Neutrophil (primary cell): ENCODE data around the gene SON.
"Not testable (repeated sequence)": the region's sequence is repeated elsewhere in the genome, so short reads cannot be mapped to it uniquely, and the experiment has no call there.

ENCODE experiments used
- H3K27ac ChIP-seq: fragments of 200-600 bp; sonication (generic); 2 replicates; pipeline ENCODE4 v1.5.1; 2016; ENCODE audit warnings: mild to moderate bottlenecking, moderate library complexity
- H3K27me3 ChIP-seq: fragments of 200-600 bp; sonication (generic); 2 replicates; pipeline ENCODE4 v1.6.0; 2016; ENCODE audit warnings: mild to moderate bottlenecking
- H3K36me3 ChIP-seq: fragments of 200-600 bp; sonication (generic); 2 replicates; pipeline ENCODE4 v1.5.1; 2017
- H3K4me1 ChIP-seq, 2 experiments: fragments of 200-600 bp in 1 of 2; sonication (generic) in 1 of 2; 1 replicate in 1 of 2; 2 replicates in 1 of 2; pipeline versions ENCODE4 v1.5.1 to v1.6.1; 2013 to 2016; ENCODE audit warnings: low read depth in 1 of 2, low read length in 1 of 2, mild to moderate bottlenecking in 1 of 2, moderate library complexity in 1 of 2; ENCODE audit not compliant: control insufficient read depth in 1 of 2, insufficient read depth in 1 of 2
- H3K4me3 ChIP-seq, 2 experiments: fragments of 200-600 bp in 1 of 2; sonication (generic) in 1 of 2; 1 replicate in 1 of 2; 2 replicates in 1 of 2; pipeline ENCODE4 v1.5.1; 2013 to 2016; ENCODE audit warnings: low read depth in 1 of 2, low read length in 1 of 2, mild to moderate bottlenecking in 1 of 2, moderate library complexity in 1 of 2
- H3K9me3 ChIP-seq: fragments of 200-600 bp; sonication (generic); 2 replicates; pipeline ENCODE4 v1.5.1; 2016
- CTCF ChIP-seq: fragments of 200-600 bp; sonication (generic); IDR thresholded peaks from 2 replicates; pipeline ENCODE4 v1.5.1; 2016; ENCODE audit warnings: antibody characterized with exemption

Gene SON

DNA sequence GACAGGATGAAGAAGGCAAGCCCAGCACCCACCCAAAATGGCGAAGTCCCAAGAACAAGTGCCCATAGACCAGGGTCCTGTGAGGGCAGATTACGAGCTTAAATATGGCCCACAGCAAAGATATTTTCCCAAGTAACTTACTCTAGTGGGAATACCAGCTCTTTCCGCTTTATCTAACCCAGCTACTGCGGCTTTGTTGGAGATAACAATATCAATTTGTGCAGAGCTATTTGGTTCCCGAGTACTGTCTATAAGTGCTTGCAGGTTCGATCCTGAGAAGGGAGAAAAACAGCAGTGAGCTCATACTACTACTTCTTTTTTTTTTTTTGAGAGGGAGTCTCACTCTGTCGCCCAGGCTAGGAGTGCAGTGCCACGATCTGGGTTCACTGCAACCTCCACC, 37.0 kb upstream of the SON start:
- Histone ChIP-seq H3K36me3 (peaks cover 55% of the 10 kb centered on the region), H3K27ac (no peak overlapping the region), H3K9me3 (no peaks in the 10 kb centered on the region), H3K27me3 (no peaks in the 10 kb centered on the region), H3K4me1 (no peaks in the 10 kb centered on the region), H3K4me3 (no peak overlapping the region)
- TF ChIP-seq CTCF, result no peak

GRCh38 chr21:33507003-33507402, 35.8 kb upstream of the SON start:
- not testable (repeated sequence) for H3K4me1 ChIP-seq, H3K27ac ChIP-seq, H3K9me3 ChIP-seq, H3K27me3 ChIP-seq, H3K4me3 ChIP-seq
- H3K36me3 ChIP-seq, result peaks cover 65% of the 10 kb centered on the region

DNA sequence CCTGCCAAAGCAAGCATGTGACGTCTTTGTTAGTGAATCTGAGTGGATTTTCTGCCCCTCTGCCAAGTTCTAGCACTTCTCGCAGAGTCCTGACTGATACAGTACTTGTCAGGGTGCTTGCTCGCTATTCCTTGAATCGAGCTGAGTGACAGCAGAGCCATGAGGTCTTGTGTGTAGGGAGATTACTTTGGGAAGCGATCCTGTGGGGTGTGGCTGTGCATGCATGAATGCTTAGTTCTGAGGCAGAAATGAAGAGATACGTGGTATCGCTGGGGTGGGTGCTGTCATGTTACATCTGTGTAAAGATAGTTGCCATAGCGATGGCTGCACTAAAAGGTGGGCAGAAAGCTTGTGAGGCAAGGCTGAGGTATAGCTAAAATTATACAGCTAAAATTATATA, 32.0 kb upstream of the SON start:
- Histone ChIP-seq H3K27ac (no peak overlapping the region), H3K4me3 (no peak overlapping the region), H3K36me3 (peaks cover 70% of the 10 kb centered on the region), H3K4me1 (no peaks in the 10 kb centered on the region), H3K27me3 (no peaks in the 10 kb centered on the region), H3K9me3 (no peaks in the 10 kb centered on the region)
- no peak for TF ChIP-seq CTCF

DNA sequence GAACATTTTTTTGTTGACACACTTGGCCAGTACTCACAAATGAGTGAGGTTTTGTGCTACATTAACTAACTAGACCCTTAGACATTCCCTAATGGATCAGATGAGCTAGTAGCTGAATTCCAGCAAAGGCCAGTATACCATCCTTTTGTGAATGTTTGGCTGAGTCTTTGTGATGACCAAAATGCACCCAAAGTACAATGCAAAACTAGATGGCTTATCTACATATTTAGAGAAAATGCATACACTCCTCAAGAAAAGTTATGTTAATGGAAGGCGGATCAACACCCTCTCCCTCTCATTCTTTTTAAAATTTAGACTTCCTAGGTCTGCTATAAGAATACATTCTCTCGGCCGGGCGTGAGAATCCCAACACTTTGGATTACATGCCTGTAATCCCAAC, 31.2 kb upstream of the SON start:
- no peak overlapping the region for H3K4me3 ChIP-seq
- H3K27ac ChIP-seq, result no peak overlapping the region
- H3K4me1 ChIP-seq, result no peaks in the 10 kb centered on the region
- H3K36me3 ChIP-seq, result peaks cover 76% of the 10 kb centered on the region
- H3K27me3 ChIP-seq, result no peaks in the 10 kb centered on the region
- TF ChIP-seq CTCF, result no peak
- no peaks in the 10 kb centered on the region for H3K9me3 ChIP-seq

- TF ChIP-seq CTCF, result no peak
- H3K9me3 ChIP-seq, result no peaks in the 10 kb centered on the region
- no peak overlapping the region for H3K27ac ChIP-seq
- no peak overlapping the region for H3K4me3 ChIP-seq
- peaks cover 84% of the 10 kb centered on the region for H3K36me3 ChIP-seq
- H3K4me1 ChIP-seq, result no peaks in the 10 kb centered on the region
- no peaks in the 10 kb centered on the region for H3K27me3 ChIP-seq
These were observed 30.4 kb upstream of the SON start for GRCh38 chr21:33512481-33512880.

DNA sequence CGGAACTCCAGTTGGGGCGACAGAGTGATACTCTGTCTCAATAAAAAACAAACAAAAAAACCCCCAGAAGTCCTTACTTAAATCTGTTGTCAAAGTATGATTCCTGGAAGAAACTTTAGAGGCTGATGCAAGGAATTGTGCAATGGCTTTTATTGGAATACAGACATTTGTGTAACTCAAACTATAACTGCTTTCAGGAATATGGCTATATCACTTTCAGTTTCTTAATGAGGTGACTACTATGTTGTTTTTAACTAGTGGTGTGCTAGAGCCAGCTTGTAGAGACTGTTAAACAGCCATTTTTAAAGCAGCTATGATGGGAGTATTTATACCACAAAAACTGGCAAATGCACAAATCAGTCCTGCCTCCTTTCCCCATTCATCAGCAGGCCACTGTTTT, 28.6 kb upstream of the SON start:
- TF ChIP-seq CTCF, result no peak
- Histone ChIP-seq H3K4me3 (no peak overlapping the region), H3K27ac (no peak overlapping the region), H3K36me3 (peaks cover 89% of the 10 kb centered on the region), H3K27me3 (no peaks in the 10 kb centered on the region), H3K9me3 (no peaks in the 10 kb centered on the region), H3K4me1 (no peaks in the 10 kb centered on the region)
